Fibroblast of peridontal ligament (primary cell): ENCODE results near the gene GIMAP6.
"Not testable (repeated sequence)": the region's sequence is repeated elsewhere in the genome, so short reads cannot be mapped to it uniquely, and the experiment has no call there.

Experiments
- DNase-seq: peaks from one replicate; pipeline ENCODE4 v3.0.0-alpha.2; 2010; ENCODE audit errors: extremely low read depth

Gene GIMAP6

GRCh38 chr7:150631866-150632864 is at the start of gene GIMAP6:
TSS of gene GIMAP6 (minus strand) at chr7:150632385. CDS start at chr7:150630142, 2,243 bp downstream.
- no peak for DNase-seq

GRCh38 chr7:150680364-150680763 is 48.2 kb upstream of the GIMAP6 start:
- not testable (repeated sequence) for DNase-seq

- not testable (repeated sequence) for DNase-seq
Measured at GRCh38 chr7:150678601-150679000, 46.4 kb upstream of the GIMAP6 start.

GRCh38 chr7:150676854-150677253 is 44.7 kb upstream of the GIMAP6 start:
- not testable (repeated sequence) for DNase-seq

GRCh38 chr7:150676276-150676675 is 44.1 kb upstream of the GIMAP6 start:
- not testable (repeated sequence) for DNase-seq

GRCh38 chr7:150675714-150676113 is 43.5 kb upstream of the GIMAP6 start:
- DNase-seq, result no peak

- DNase-seq, result not testable (repeated sequence)
Measured at GRCh38 chr7:150671798-150672585, 39.8 kb upstream of the GIMAP6 start.

- no peak for DNase-seq
Measured at GRCh38 chr7:150668977-150669376, 36.8 kb upstream of the GIMAP6 start.

- DNase-seq, result no peak
Measured at GRCh38 chr7:150668472-150668911, 36.3 kb upstream of the GIMAP6 start.

GRCh38 chr7:150666412-150666811 is 34.2 kb upstream of the GIMAP6 start:
- DNase-seq, result no peak

- no peak for DNase-seq
Measured at GRCh38 chr7:150665896-150666295, 33.7 kb upstream of the GIMAP6 start.

GRCh38 chr7:150665089-150665748 is 33.0 kb upstream of the GIMAP6 start:
- DNase-seq, result no peak

GRCh38 chr7:150663802-150664494 is 31.8 kb upstream of the GIMAP6 start:
- DNase-seq, result no peak

- not testable (repeated sequence) for DNase-seq
Measured at GRCh38 chr7:150662821-150663220, 30.6 kb upstream of the GIMAP6 start.

GRCh38 chr7:150660939-150661613 is 28.9 kb upstream of the GIMAP6 start:
- DNase-seq, result no peak

GRCh38 chr7:150657526-150657925 is 25.3 kb upstream of the GIMAP6 start:
- no peak for DNase-seq

GRCh38 chr7:150656047-150656446 is 23.9 kb upstream of the GIMAP6 start:
- DNase-seq, result no peak

- no peak for DNase-seq
Measured at GRCh38 chr7:150654692-150655091, 22.5 kb upstream of the GIMAP6 start.

- no peak for DNase-seq
Measured at GRCh38 chr7:150649080-150649385, 16.8 kb upstream of the GIMAP6 start.

GRCh38 chr7:150648353-150649079 is 16.3 kb upstream of the GIMAP6 start:
- no peak for DNase-seq
